Activated CD8-positive, alpha-beta memory T cell treated with anti-CD3 and anti-CD28 coated beads for 36 hours (primary cell): Measurements from ENCODE around the gene SNAPC2. TPM values are rescaled to one million over a fixed set of nuclear protein-coding genes. Genes with fewer than 3 reads are reported as not detected.
"Not testable (repeated sequence)": the region's sequence is repeated elsewhere in the genome, so short reads cannot be mapped to it uniquely, and the experiment has no call there.

ENCODE experiments used
- CTCF ChIA-PET: fragments of 350-600 bp; sonication (Branson Sonifier 250); formaldehyde crosslinking; loops from one replicate; lab custom pipeline; 2021; ENCODE audit warnings: antibody characterized with exemption; lab: Charles Lee
- POLR2A ChIA-PET: fragments of 350-600 bp; sonication (Branson Sonifier 250); formaldehyde crosslinking; loops from one replicate; lab custom pipeline; 2021; ENCODE audit warnings: antibody characterized with exemption; lab: Charles Lee
- total RNA-seq, 2 experiments: library from RNA; stranded (reverse); gene quantifications; one replicate each; pipeline ENCODE4 v1.2.3, GENCODE V29; 2021

The SNAPC2 gene
- total RNA-seq, 2 experiments from 2014 or later, result 16.4 to 17.3 TPM

GRCh38 chr19:7941895-7942596 lies 21.9 kb downstream of the SNAPC2 start:
- ChIA-PET POLR2A (interaction anchor here (0.6 kb wide), 1 partner anchor 26 kb away, joined by 3 read pairs; no protein-coding TSS in a partner anchor), CTCF (interaction anchor here (0.6 to 1.5 kb wide), 2 partner anchors 13 to 233 kb away, joined by 3 read pairs; no protein-coding TSS in a partner anchor)

DNA sequence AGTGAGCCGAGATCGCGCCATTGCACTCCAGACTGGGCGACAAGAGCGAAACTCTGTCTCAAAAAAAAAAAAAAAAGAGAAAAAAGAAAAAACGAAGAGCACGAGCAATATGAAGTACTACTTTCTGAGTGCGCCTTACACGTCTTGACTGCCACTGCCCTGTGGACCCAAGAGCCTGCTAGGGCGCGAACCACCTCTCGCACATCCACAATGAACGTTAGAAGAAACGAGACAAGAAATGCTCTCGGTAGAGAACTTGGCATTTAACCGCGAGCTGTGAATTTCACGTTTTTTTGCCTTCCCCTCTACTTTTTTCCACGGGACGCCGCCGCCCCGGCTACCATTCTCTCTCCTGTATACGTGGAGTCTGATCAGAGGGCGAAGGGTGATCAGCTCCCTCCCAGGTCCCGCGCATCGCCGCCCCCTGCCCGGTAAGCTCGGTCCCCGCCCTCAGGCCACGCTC lies 22.9 kb downstream of the SNAPC2 start:
- ChIA-PET CTCF (interaction anchor here (0.7 to 3.3 kb wide), 16 partner anchors 17 to 310 kb away, joined by 3 to 24 read pairs (median 4); partner anchors contain the start of genes CTXN1, ELAVL1, MAP2K7 and SNAPC2), POLR2A (interaction anchor here (0.6 to 2.3 kb wide), 7 partner anchors 14 to 1744 kb away, joined by 3 to 21 read pairs (median 5); partner anchors contain the start of genes ELAVL1 and SNAPC2)

- ChIA-PET POLR2A (interaction anchor here (0.6 to 2.3 kb wide), 8 partner anchors 15 to 1745 kb away, joined by 3 to 21 read pairs (median 5); partner anchors contain the start of genes ELAVL1 and SNAPC2), CTCF (interaction anchor here (0.6 to 3.3 kb wide), 26 partner anchors 15 to 379 kb away, joined by 3 to 24 read pairs (median 4); partner anchors contain the start of genes CTXN1, ELAVL1, MAP2K7 and SNAPC2)
Observed at GRCh38 chr19:7943444-7944176, 23.5 kb downstream of the SNAPC2 start, which contains the start of gene TIMM44. TIMM44 (minus strand) TSS chr19:7943666; CDS start chr19:7943651, 15 bp downstream.

DNA sequence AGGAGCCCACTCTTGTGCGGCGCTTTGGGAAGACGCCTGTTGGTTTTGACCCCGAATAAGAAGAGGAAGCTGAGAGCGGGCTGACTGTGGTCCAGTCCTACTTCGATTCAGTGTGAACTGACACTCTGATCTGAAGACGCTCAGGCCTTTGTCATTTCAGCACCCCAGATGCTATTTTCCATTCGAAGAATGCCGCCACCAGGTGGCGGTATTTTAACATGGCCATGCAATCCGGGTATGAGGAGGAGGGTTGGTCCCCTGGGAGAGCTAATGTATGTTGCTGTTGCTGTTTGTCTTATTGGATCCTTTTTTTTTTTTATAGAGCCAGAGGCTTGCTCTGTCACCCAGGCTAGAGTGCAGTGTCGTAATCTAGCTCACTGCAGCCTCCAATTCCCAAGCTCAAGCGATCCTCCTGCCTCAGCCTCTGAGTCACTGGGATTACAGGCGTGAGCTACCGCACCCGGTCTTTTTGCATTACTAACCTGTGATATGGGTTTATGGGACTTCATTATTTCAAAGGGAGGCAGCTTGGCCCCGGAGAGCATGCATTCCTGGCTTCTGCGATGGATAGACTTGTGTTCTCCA lies 24.1 kb downstream of the SNAPC2 start:
- POLR2A ChIA-PET, result interaction anchor here (0.5 to 2.3 kb wide), 6 partner anchors 16 to 637 kb away, joined by 3 to 21 read pairs (median 10); partner anchors contain the start of genes ELAVL1 and SNAPC2
- CTCF ChIA-PET, result interaction anchor here (0.6 to 3.3 kb wide), 28 partner anchors 14 to 378 kb away, joined by 3 to 24 read pairs (median 4); partner anchors contain the start of genes CTXN1, ELAVL1, MAP2K7 and SNAPC2

GRCh38 chr19:7947939-7948338 lies 27.8 kb downstream of the SNAPC2 start:
- CTCF ChIA-PET, result interaction anchor here (0.6 to 1.0 kb wide), 2 partner anchors 22 to 306 kb away, joined by 3 to 6 read pairs; no protein-coding TSS in a partner anchor

GRCh38 chr19:7953060-7953459 lies 32.9 kb downstream of the SNAPC2 start:
- ChIA-PET POLR2A (no interaction called here), CTCF (interaction anchor here (0.5 kb wide), 1 partner anchor 697 kb away, joined by 3 read pairs; no protein-coding TSS in a partner anchor)

More at GRCh38 chr19:7947939-7948338, 27.8 kb downstream of the SNAPC2 start:
- POLR2A ChIA-PET, result no interaction called here

- ChIA-PET CTCF (no interaction called here), POLR2A (no interaction called here)
Observed at GRCh38 chr19:7953576-7953975, 33.4 kb downstream of the SNAPC2 start.

- ChIA-PET POLR2A (interaction anchor here (0.7 kb wide), 1 partner anchor 246 kb away, joined by 3 read pairs; no protein-coding TSS in a partner anchor), CTCF (interaction anchor here (1.6 kb wide), 1 partner anchor 20 kb away, joined by 4 read pairs; no protein-coding TSS in a partner anchor)
Observed at GRCh38 chr19:7955696-7956095, 35.6 kb downstream of the SNAPC2 start.

- ChIA-PET POLR2A (no interaction called here), CTCF (interaction anchor here (1.3 kb wide), 1 partner anchor 12 kb away, joined by 3 read pairs; no protein-coding TSS in a partner anchor)
Observed at GRCh38 chr19:7959211-7959610, 39.1 kb downstream of the SNAPC2 start.

DNA sequence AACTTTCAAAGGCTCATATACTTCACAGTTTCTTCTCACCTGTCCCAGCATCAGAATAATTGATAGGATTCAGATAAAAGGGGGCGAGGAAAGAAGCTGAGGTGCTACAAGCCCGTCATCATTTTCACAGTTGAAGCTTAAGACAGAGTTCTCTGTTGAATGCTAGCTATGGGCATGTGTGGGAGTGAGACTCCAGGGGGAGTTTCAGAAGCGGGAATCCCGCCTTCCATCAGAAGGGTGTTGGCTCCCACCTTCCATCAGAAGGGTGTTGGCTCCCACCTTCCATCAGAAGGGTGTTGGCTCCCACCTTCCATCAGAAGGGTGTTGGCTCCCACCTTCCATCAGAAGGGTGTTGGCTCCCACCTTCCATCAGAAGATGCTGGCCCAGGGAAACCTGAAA lies 40.9 kb downstream of the SNAPC2 start:
- POLR2A ChIA-PET, result not testable (repeated sequence)

DNA sequence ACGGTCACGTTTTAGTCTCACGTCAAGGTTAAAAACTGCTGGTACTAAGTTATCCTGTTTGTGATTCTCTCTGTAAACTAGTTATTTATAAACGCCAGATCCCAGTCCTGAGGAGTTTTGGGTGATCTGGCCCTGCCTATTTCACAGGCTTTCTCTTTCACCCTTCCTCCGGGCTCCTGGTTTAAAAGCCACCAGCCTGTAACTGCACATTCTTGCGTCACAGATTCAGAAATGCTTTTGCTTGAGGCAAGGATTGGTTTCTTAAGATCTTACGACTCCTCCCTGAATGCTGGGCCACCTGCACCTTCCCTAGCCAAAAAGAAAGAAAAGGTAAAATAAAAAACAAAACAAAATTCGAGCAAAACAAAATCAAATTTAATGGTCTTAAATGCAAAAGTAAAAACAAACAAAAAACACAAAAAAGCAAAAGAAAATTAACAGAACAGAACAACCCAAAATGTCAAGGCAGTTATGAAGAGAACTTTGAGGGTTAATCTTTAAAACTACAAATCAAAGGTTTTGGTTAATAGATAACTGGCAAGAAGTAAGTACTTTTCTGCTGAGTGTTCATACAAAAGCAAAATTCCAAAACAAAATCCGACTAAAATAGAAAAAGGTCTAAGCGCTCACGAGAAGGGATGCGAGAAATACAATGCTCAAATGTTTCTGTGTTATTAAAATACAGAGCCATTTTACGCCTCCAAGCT lies 41.9 kb downstream of the SNAPC2 start:
- POLR2A ChIA-PET, result no interaction called here
- CTCF ChIA-PET, result no interaction called here

More for the DNA sequence above, 40.9 kb downstream of the SNAPC2 start:
- CTCF ChIA-PET, result interaction anchor here (0.9 to 1.6 kb wide), 2 partner anchors 14 to 17 kb away, joined by 3 read pairs; no protein-coding TSS in a partner anchor

- POLR2A ChIA-PET, result no interaction called here
Observed at GRCh38 chr19:7962644-7963268, 42.6 kb downstream of the SNAPC2 start.

DNA sequence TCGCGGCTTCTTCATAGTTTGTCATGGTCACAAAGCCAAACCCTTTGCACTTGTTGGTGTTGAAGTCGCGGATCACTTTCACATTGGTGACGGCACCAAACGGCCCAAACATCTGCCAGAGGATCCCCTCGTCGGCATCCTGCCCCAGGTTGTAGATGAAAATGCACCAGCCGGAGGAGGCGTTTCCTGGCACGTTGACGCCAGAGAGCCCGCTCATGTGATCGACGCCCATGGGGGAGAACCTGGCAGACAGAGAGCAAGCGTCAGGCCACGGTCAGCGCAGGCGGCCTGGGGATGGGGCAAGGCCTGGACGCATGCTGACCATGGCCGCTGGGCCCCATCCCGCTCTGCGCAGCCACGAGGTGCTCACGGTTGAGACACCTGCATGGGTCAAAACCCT lies 43.4 kb downstream of the SNAPC2 start:
- CTCF ChIA-PET, result no interaction called here
- POLR2A ChIA-PET, result no interaction called here

More at GRCh38 chr19:7962644-7963268, 42.6 kb downstream of the SNAPC2 start:
- CTCF ChIA-PET, result no interaction called here

GRCh38 chr19:7965259-7965841 lies 45.2 kb downstream of the SNAPC2 start:
- ChIA-PET CTCF (no interaction called here), POLR2A (no interaction called here)

GRCh38 chr19:7965921-7966665 lies 46.0 kb downstream of the SNAPC2 start:
- CTCF ChIA-PET, result no interaction called here
- POLR2A ChIA-PET, result no interaction called here

GRCh38 chr19:7968008-7968795 lies 48.1 kb downstream of the SNAPC2 start:
- POLR2A ChIA-PET, result interaction anchor here (0.6 kb wide), 1 partner anchor 26 kb away, joined by 3 read pairs; no protein-coding TSS in a partner anchor
- CTCF ChIA-PET, result no interaction called here
